GM04503 (cell line): Measurements from ENCODE around the gene LSM6.

Experiments
- DNase-seq: peaks from one replicate; pipeline ENCODE4 v3.0.0-alpha.2; 2012; ENCODE audit warnings: low read depth

LSM6 gene

GRCh38 chr4:146186596-146186995, 11.1 kb downstream of the LSM6 start:
- no peak for DNase-seq

GRCh38 chr4:146190456-146190855, 14.9 kb downstream of the LSM6 start:
- no peak for DNase-seq

- no peak for DNase-seq
Measured at GRCh38 chr4:146191766-146192458, 16.4 kb downstream of the LSM6 start.

GRCh38 chr4:146193628-146194027, 18.1 kb downstream of the LSM6 start:
- no peak for DNase-seq

GRCh38 chr4:146194212-146194611, 18.7 kb downstream of the LSM6 start:
- DNase-seq, result no peak

GRCh38 chr4:146202665-146203064, 27.1 kb downstream of the LSM6 start:
- DNase-seq, result no peak

- no peak for DNase-seq
Measured at GRCh38 chr4:146207410-146207809, 31.9 kb downstream of the LSM6 start.

GRCh38 chr4:146210890-146211289, 35.4 kb downstream of the LSM6 start:
- no peak for DNase-seq

- DNase-seq, result no peak
Measured at GRCh38 chr4:146211440-146211839, 35.9 kb downstream of the LSM6 start.

- DNase-seq, result no peak
Measured at GRCh38 chr4:146212781-146213180, 37.3 kb downstream of the LSM6 start.

- no peak for DNase-seq
Measured at GRCh38 chr4:146214238-146214637, 38.7 kb downstream of the LSM6 start, which contains the start of gene REELD1. Gene REELD1 (plus strand): TSS chr4:146214538. CDS start chr4:146216953, 2,415 bp downstream.

GRCh38 chr4:146222313-146222712, 46.8 kb downstream of the LSM6 start:
- no peak for DNase-seq

GRCh38 chr4:146224326-146224966, 48.9 kb downstream of the LSM6 start:
- no peak for DNase-seq

- no peak for DNase-seq
Measured at GRCh38 chr4:146229406-146229805, 53.9 kb downstream of the LSM6 start.

GRCh38 chr4:146232131-146232722, 56.7 kb downstream of the LSM6 start:
- no peak for DNase-seq

- no peak for DNase-seq
Measured at GRCh38 chr4:146235654-146236177, 60.2 kb downstream of the LSM6 start.

GRCh38 chr4:146236216-146236615, 60.7 kb downstream of the LSM6 start:
- DNase-seq, result no peak

GRCh38 chr4:146237092-146237491, 61.6 kb downstream of the LSM6 start:
- DNase-seq, result no peak

GRCh38 chr4:146238107-146238506, 62.6 kb downstream of the LSM6 start:
- DNase-seq, result no peak
